ENCODE measurements around the gene PLEKHJ1. TPM values are rescaled to one million over a fixed set of nuclear protein-coding genes. Genes with fewer than 3 reads are reported as not detected.

PLEKHJ1 gene
- total RNA-seq, 4 donors from 2014 or later: 41.9 to 69.8 (median 55.3) TPM

DNA sequence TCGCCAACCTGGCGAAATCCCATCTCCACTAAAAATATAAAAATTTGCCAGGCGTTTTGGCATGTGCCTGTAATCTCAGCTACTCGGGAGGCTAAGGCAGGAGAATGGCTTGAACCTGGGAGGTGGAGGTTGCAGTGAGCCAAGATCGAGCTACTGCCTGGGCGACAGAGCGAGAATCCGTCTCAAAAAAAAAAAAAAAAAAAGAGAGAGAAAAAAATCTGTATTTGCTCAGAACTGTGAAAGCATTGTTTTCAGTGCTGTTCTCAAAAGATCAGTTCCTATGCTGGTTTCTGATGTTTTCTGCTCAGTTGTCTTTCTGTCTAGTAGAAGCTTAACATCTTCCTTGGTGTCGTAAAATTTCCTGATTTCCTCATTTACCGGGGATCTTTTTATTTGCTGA lies 3.0 kb upstream of the PLEKHJ1 start:
- no peaks in the 10 kb centered on the region for H3K27me3 ChIP-seq
- H3K9me3 ChIP-seq: no peaks in the 10 kb centered on the region
- intact Hi-C loops (cut with DNase I): loop anchor here (5.0 kb wide), 2 partner anchors 87 to 153 kb away; partner anchors contain the start of gene AP3D1
- TF ChIP-seq POLR2A (IDR thresholded peaks at IDR 0.05; ENCODE audit: low read depth) (no peak), POLR2AphosphoS5 (IDR thresholded peaks at IDR 0.05) (no peak), EP300 (IDR thresholded peaks at IDR 0.05) (no peak)
- TF ChIP-seq, protein P1, sequence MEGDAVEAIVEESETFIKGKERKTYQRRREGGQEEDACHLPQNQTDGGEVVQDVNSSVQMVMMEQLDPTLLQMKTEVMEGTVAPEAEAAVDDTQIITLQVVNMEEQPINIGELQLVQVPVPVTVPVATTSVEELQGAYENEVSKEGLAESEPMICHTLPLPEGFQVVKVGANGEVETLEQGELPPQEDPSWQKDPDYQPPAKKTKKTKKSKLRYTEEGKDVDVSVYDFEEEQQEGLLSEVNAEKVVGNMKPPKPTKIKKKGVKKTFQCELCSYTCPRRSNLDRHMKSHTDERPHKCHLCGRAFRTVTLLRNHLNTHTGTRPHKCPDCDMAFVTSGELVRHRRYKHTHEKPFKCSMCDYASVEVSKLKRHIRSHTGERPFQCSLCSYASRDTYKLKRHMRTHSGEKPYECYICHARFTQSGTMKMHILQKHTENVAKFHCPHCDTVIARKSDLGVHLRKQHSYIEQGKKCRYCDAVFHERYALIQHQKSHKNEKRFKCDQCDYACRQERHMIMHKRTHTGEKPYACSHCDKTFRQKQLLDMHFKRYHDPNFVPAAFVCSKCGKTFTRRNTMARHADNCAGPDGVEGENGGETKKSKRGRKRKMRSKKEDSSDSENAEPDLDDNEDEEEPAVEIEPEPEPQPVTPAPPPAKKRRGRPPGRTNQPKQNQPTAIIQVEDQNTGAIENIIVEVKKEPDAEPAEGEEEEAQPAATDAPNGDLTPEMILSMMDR (IDR thresholded peaks at IDR 0.05): no peak
- peaks cover 59 to 86% (median 79%) of the 10 kb centered on the region in 4 donors for H3K4me1 ChIP-seq
- peaks cover 12 to 18% (median 13%) of the 10 kb centered on the region in 4 donors for H3K36me3 ChIP-seq
- H3K4me3 ChIP-seq: peak overlapping the region in 1 of 4 donors; percentile 54
- H3K27ac ChIP-seq (replicated peaks in 1 of 4): peak overlapping the region; percentile 59 to 78 (median 72)
- WGBS: 65% methylated on average over 10 of the region's 10 CpGs
- DNase-seq (ENCODE audit: extremely low spot score): no peak

DNA sequence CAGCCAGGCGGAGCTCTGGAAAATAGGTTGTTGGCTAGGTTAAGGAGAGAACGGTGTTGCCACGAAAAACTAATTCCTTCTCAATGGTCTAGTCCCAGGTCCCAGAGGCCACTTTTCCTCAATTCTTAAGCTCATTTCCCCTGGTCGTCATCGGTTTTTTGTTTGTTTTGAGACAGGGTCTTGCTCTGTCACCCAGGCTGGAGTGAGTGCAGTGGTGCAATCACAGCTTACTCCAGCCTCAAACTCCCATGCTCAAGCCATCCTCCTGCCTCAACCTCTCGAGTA lies 1.7 kb upstream of the PLEKHJ1 start:
- Histone ChIP-seq H3K27ac (replicated peaks in 1 of 4) (peak overlapping the region; percentile 94 to 99 (median 96)), H3K27me3 (no peaks in the 10 kb centered on the region), H3K9me3 (no peaks in the 10 kb centered on the region), H3K4me3 (peak overlapping the region; percentile 88 to 100 (median 98)), H3K36me3 (peaks cover under 1 to 18% (median 14%) of the 10 kb centered on the region in 4 donors), H3K4me1 (peaks cover 65 to 86% (median 80%) of the 10 kb centered on the region in 4 donors)
- DNase-seq (ENCODE audit: extremely low spot score): no peak
- no peak for TF ChIP-seq POLR2AphosphoS5 (IDR thresholded peaks at IDR 0.05)
- no peak for TF ChIP-seq EP300 (IDR thresholded peaks at IDR 0.05)
- TF ChIP-seq, protein P1 (IDR thresholded peaks at IDR 0.05): no peak
- TF ChIP-seq POLR2A (IDR thresholded peaks at IDR 0.05; ENCODE audit: low read depth): no peak
- intact Hi-C loops (cut with DNase I): loop anchor here (5.0 kb wide), 2 partner anchors 86 to 154 kb away; partner anchors contain the start of gene AP3D1
- 77% methylated on average over 6 of the region's 6 CpGs for WGBS

DNA sequence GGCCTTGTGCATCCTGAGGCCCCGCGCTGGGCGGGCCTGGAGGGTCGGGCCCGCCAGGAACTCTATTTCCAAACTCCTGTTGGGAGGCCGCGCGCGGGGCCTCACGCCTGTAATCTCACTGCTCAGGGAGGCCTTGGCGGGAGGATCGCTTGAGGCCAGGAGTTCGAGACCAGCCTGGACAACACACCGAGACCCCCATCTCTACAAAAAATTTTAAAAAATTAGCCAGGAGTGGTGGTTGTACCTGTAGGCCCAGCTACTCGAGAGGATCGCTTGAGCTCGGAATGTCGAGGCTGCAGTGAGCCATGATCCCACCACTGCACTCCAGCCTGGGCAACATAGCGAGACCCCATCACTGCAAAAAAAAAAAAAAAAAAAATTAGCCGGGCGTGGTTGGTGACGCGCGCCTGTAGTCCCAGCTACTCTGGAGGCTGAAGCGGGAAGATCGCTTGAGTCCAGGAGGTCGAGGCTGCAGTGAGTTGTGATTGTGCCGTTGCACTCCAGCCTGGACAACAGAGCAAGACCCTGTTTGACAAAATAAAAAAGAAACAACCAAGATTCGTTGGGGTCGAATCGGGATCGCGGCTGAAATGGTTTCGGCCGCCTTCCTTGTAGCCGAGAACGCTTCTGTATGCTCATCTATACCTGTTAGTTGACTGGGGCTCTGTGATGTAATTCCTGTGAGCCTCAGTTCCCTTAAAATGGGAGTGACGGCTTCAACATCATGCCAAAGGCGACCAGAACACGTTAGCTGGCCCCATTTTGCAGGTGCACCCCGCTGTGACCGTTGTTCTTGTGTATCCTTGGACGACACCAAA lies 1.1 kb upstream of the PLEKHJ1 start:
- peaks cover 65 to 86% (median 76%) of the 10 kb centered on the region in 4 donors for H3K4me1 ChIP-seq

DNA sequence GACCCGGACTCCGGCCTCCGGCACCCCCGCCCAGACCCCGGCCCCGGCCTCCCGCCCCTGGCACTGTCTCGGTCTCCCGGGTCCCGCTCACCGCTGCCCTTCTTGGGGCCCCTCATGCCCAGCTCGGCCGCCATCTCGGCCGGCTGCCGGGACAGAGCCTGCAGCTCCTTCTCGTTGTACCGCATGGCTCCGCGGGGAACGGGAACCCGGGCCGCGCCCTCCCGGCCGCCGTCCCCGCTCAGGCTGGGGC lies 140 bp downstream of the PLEKHJ1 start:
- Histone ChIP-seq H3K36me3 (peaks cover 7 to 35% (median 32%) of the 10 kb centered on the region in 4 donors), H3K4me3 (peak overlapping the region; percentile 88 to 100 (median 98)), H3K4me1 (peaks cover 61 to 86% (median 71%) of the 10 kb centered on the region in 4 donors), H3K27me3 (no peaks in the 10 kb centered on the region), H3K27ac (replicated peaks in 1 of 4) (peak overlapping the region; percentile 94 to 99 (median 96)), H3K9me3 (no peaks in the 10 kb centered on the region)
- no CpG with 5 or more reads among the region's 28 CpGs for WGBS
- no peak for DNase-seq (ENCODE audit: extremely low spot score)
- no peak for TF ChIP-seq POLR2AphosphoS5 (IDR thresholded peaks at IDR 0.05)
- TF ChIP-seq, protein P1 (IDR thresholded peaks at IDR 0.05): no peak
- no peak for TF ChIP-seq POLR2A (IDR thresholded peaks at IDR 0.05; ENCODE audit: low read depth)
- TF ChIP-seq EP300 (IDR thresholded peaks at IDR 0.05): no peak
- intact Hi-C loops (cut with DNase I): loop anchor here (1.0 to 5.0 kb wide), 3 partner anchors 36 to 156 kb away; partner anchors contain the start of gene AP3D1

More for the DNA sequence above, 1.1 kb upstream of the PLEKHJ1 start:
- peak overlapping the region; percentile 94 to 99 (median 96) for H3K27ac ChIP-seq (replicated peaks in 1 of 4)
- intact Hi-C loops (cut with DNase I): loop anchor here (5.0 kb wide), 2 partner anchors 85 to 155 kb away; partner anchors contain the start of gene AP3D1
- H3K4me3 ChIP-seq: peak overlapping the region; percentile 88 to 100 (median 98)
- 45% methylated on average over 41 of the region's 43 CpGs for WGBS
- no peak for DNase-seq (ENCODE audit: extremely low spot score)
- no peak for TF ChIP-seq POLR2A (IDR thresholded peaks at IDR 0.05; ENCODE audit: low read depth)
- TF ChIP-seq, protein P1 (IDR thresholded peaks at IDR 0.05): no peak
- no peaks in the 10 kb centered on the region for H3K9me3 ChIP-seq
- peaks cover 6 to 23% (median 19%) of the 10 kb centered on the region in 4 donors for H3K36me3 ChIP-seq
- H3K27me3 ChIP-seq: no peaks in the 10 kb centered on the region
